GM12873 (cell line): ENCODE results near the gene TRMT2A.

Experiments used
- CTCF ChIP-seq: IDR thresholded peaks from 2 replicates; pipeline ENCODE4 v1.5.1; 2012; ENCODE audit warnings: low read depth, mild to moderate bottlenecking, moderate library complexity, low read length, control low read depth; ENCODE audit not compliant: insufficient read depth; ENCODE audit errors: missing control alignments

Gene TRMT2A

GRCh38 chr22:20136603-20136873 is 19.5 kb upstream of the TRMT2A start:
- TF ChIP-seq CTCF, result no peak

- no peak for TF ChIP-seq CTCF
Observed at GRCh38 chr22:20135806-20136602, 19.0 kb upstream of the TRMT2A start.

- no peak for TF ChIP-seq CTCF
Observed at GRCh38 chr22:20135265-20135664, 18.2 kb upstream of the TRMT2A start.

GRCh38 chr22:20133930-20134549 is 17.0 kb upstream of the TRMT2A start:
- TF ChIP-seq CTCF, result no peak

- TF ChIP-seq CTCF, result no peak
Observed at GRCh38 chr22:20132686-20133246, 15.7 kb upstream of the TRMT2A start.

- TF ChIP-seq CTCF, result no peak
Observed at GRCh38 chr22:20131859-20132685, 15.0 kb upstream of the TRMT2A start.

- TF ChIP-seq CTCF, result no peak
Observed at GRCh38 chr22:20131597-20131858, 14.5 kb upstream of the TRMT2A start, which contains the start of gene ZDHHC8. TSS of gene ZDHHC8 (plus strand) at chr22:20131804. CDS start at chr22:20131948, 144 bp downstream.
